Effector CD4-positive, alpha-beta T cell (primary cell): ENCODE results near the gene SMARCA5.
"Not testable (repeated sequence)": the region's sequence is repeated elsewhere in the genome, so short reads cannot be mapped to it uniquely, and the experiment has no call there.

Experiments
- DNase-seq: peaks from one replicate; pipeline ENCODE4 v3.0.0-alpha.2; 2020
- total RNA-seq: gene quantifications from one replicate; lab custom pipeline; 2026; lab: John Stamatoyannopoulos, UW

The SMARCA5 gene
- 388 reads per million, percentile 97 among the genes with 10 or more reads in this experiment for total RNA-seq

GRCh38 chr4:143513314-143514168 lies at the start of gene SMARCA5:
Gene SMARCA5, plus strand, starts transcription at chr4:143513702. Its CDS starts 223 bp downstream, at chr4:143513925.
- DNase-seq = peak; percentile 90

GRCh38 chr4:143473334-143474126 lies 40.0 kb upstream of the SMARCA5 start:
- DNase-seq = no peak

GRCh38 chr4:143477487-143477886 lies 36.0 kb upstream of the SMARCA5 start:
- no peak for DNase-seq

GRCh38 chr4:143481361-143481760 lies 32.1 kb upstream of the SMARCA5 start:
- no peak for DNase-seq

- no peak for DNase-seq
Measured at GRCh38 chr4:143482840-143483239, 30.7 kb upstream of the SMARCA5 start.

GRCh38 chr4:143486314-143486713 lies 27.2 kb upstream of the SMARCA5 start:
- DNase-seq = no peak

GRCh38 chr4:143488687-143489086 lies 24.8 kb upstream of the SMARCA5 start:
- DNase-seq = no peak

- DNase-seq = no peak
Measured at GRCh38 chr4:143489106-143489505, 24.4 kb upstream of the SMARCA5 start.

- DNase-seq = no peak
Measured at GRCh38 chr4:143498021-143498420, 15.5 kb upstream of the SMARCA5 start.

- no peak for DNase-seq
Measured at GRCh38 chr4:143502231-143502630, 11.3 kb upstream of the SMARCA5 start.

- no peak for DNase-seq
Measured at GRCh38 chr4:143506031-143506430, 7.5 kb upstream of the SMARCA5 start.

- no peak for DNase-seq
Measured at GRCh38 chr4:143511906-143512305, 1.6 kb upstream of the SMARCA5 start.

- DNase-seq = peak; percentile 81
Measured at GRCh38 chr4:143512978-143513313, 556 bp upstream of the SMARCA5 start.

GRCh38 chr4:143514169-143514495 lies 630 bp downstream of the SMARCA5 start:
- DNase-seq = no peak

GRCh38 chr4:143514497-143514896 lies 995 bp downstream of the SMARCA5 start:
- DNase-seq = peak; percentile 6

- DNase-seq = no peak
Measured at GRCh38 chr4:143514901-143515300, 1.4 kb downstream of the SMARCA5 start.

GRCh38 chr4:143515905-143516304 lies 2.4 kb downstream of the SMARCA5 start:
- no peak for DNase-seq

GRCh38 chr4:143517764-143518163 lies 4.3 kb downstream of the SMARCA5 start:
- DNase-seq = no peak

GRCh38 chr4:143524211-143524610 lies 10.7 kb downstream of the SMARCA5 start:
- no peak for DNase-seq

- DNase-seq = not testable (repeated sequence)
Measured at GRCh38 chr4:143528046-143528445, 14.5 kb downstream of the SMARCA5 start.

GRCh38 chr4:143531380-143531779 lies 17.9 kb downstream of the SMARCA5 start:
- no peak for DNase-seq

- no peak for DNase-seq
Measured at GRCh38 chr4:143531788-143532491, 18.4 kb downstream of the SMARCA5 start.

GRCh38 chr4:143538979-143539669 lies 25.6 kb downstream of the SMARCA5 start:
- DNase-seq = no peak
